A549 (cell line): ENCODE results near the gene LYZL1. TPM values are rescaled to one million over a fixed set of nuclear protein-coding genes. Genes with fewer than 3 reads are reported as not detected.

Experiments
- ATAC-seq, 2 experiments: fragments of 200-7000 bp in 1 of 2; fragments of >200 bp in 1 of 2; cut with Nextera tagmentation in 1 of 2; cut with Tn5 transposase in 1 of 2; 3 replicates each; pipeline versions ENCODE4 v1.8.0 to v1.9.1; 2018 to 2020; ENCODE audit warnings: mild to moderate bottlenecking in 1 of 2, moderate library complexity in 1 of 2
- CTCF ChIA-PET: fragments of 300-600 bp; sonication (Branson Sonifier 250); formaldehyde crosslinking; extraction: SDS; loops from one replicate; lab custom pipeline; 2021; ENCODE audit warnings: antibody characterized with exemption, inconsistent platforms; lab: Yijun Ruan, JAX
- POLR2A ChIA-PET: fragments of 350-600 bp; formaldehyde crosslinking; extraction: SDS; loops from one replicate; lab custom pipeline; 2021; ENCODE audit warnings: antibody characterized with exemption, inconsistent platforms; lab: Yijun Ruan, JAX
- DNase-seq, 2 experiments: peaks; one replicate each; pipeline versions ENCODE4 v3.0.0 to v3.0.0-alpha.2; 2011 to 2016; ENCODE audit warnings: low read depth in 1 of 2, low spot score in 1 of 2
- FAIRE-seq: peaks from 2 replicates; lab custom pipeline; 2011; peaks lifted over from hg19 to GRCh38; lab: Jason Lieb, UNC
- H3K27ac ChIP-seq, 2 experiments: fragments of >200 bp; sonication (Bioruptor Twin); formaldehyde crosslinking; 3 replicates each; pipeline ENCODE4 v1.5.1; 2016 to 2017
- H3K4me1 ChIP-seq: fragments of >200 bp; sonication (Bioruptor Twin); formaldehyde crosslinking; 3 replicates; pipeline ENCODE4 v1.6.1; 2016
- H3K4me2 ChIP-seq: fragments of >200 bp; sonication (Bioruptor Twin); formaldehyde crosslinking; 3 replicates; pipeline ENCODE4 v1.6.1; 2016
- H3K4me3 ChIP-seq: fragments of >200 bp; sonication (Bioruptor Twin); formaldehyde crosslinking; 3 replicates; pipeline ENCODE4 v1.5.1; 2016
- H3K9me3 ChIP-seq: fragments of >200 bp; sonication (Bioruptor Twin); formaldehyde crosslinking; 3 replicates; pipeline ENCODE4 v1.6.1; 2016
- CHD2 ChIP-seq: fragments of 150-350 bp; IDR thresholded peaks from 2 replicates; pipeline ENCODE4 v1.6.1; 2014; ENCODE audit warnings: low read length; ENCODE audit not compliant: partially characterized antibody
- CHD4 ChIP-seq: fragments of 200-600 bp; sonication (generic); IDR thresholded peaks from 2 replicates; pipeline ENCODE4 v1.6.1; 2016; ENCODE audit warnings: antibody characterized with exemption, mild to moderate bottlenecking, borderline replicate concordance
- ELK1 ChIP-seq: fragments of 150-350 bp; IDR thresholded peaks from 2 replicates; pipeline ENCODE4 v1.6.1; 2014; ENCODE audit warnings: low read depth, mild to moderate bottlenecking, low read length
- EP300 ChIP-seq, 2 experiments: fragments of >200 bp; sonication (Bioruptor Twin); formaldehyde crosslinking; IDR thresholded peaks; 2 replicates in 1 of 2; 3 replicates in 1 of 2; pipeline ENCODE4 v1.6.1; 2016 to 2017
- ESRRA ChIP-seq: fragments of 150-350 bp; IDR thresholded peaks from 2 replicates; pipeline ENCODE4 v1.6.1; 2014; ENCODE audit warnings: mild to moderate bottlenecking, low read length, borderline replicate concordance
- FOSB ChIP-seq: fragments of 250-450 bp; sonication (Bioruptor Pico); IDR thresholded peaks from 2 replicates; pipeline ENCODE4 v1.5.0; 2020; ENCODE audit warnings: mild to moderate bottlenecking, moderate library complexity
- GATA3 ChIP-seq: IDR thresholded peaks from 2 replicates; pipeline ENCODE4 v1.6.1; 2012; ENCODE audit warnings: borderline replicate concordance
- HES2 ChIP-seq: fragments of >200 bp; sonication (Bioruptor Twin); formaldehyde crosslinking; IDR thresholded peaks from 2 replicates; pipeline ENCODE4 v1.6.1; 2016
- HMGXB4 ChIP-seq: fragments of 250-450 bp; sonication (Bioruptor Pico); IDR thresholded peaks from 2 replicates; pipeline ENCODE4 v1.5.0; 2021; ENCODE audit warnings: mild to moderate bottlenecking, moderate library complexity, borderline replicate concordance
- HOXA7 ChIP-seq: fragments of 250-450 bp; sonication (Bioruptor Pico); IDR thresholded peaks from 2 replicates; pipeline ENCODE4 v1.5.0; 2020; ENCODE audit warnings: mild to moderate bottlenecking, moderate library complexity
- KDM1A ChIP-seq: fragments of 200-600 bp; sonication (generic); IDR thresholded peaks from 2 replicates; pipeline ENCODE4 v1.6.1; 2016; ENCODE audit warnings: low read depth, mild to moderate bottlenecking
- MAX ChIP-seq: IDR thresholded peaks from 2 replicates; pipeline ENCODE4 v1.6.1; 2012
- RARB ChIP-seq: fragments of 250-450 bp; sonication (Bioruptor Pico); IDR thresholded peaks from 2 replicates; pipeline ENCODE4 v1.8.0; 2021; ENCODE audit warnings: mild to moderate bottlenecking, moderate library complexity
- RCOR1 ChIP-seq: fragments of 150-350 bp; IDR thresholded peaks from 2 replicates; pipeline ENCODE4 v1.6.1; 2014; ENCODE audit warnings: antibody characterized with exemption, low read length, low read depth
- SREBF2 ChIP-seq: fragments of 450-650 bp; IDR thresholded peaks from 2 replicates; pipeline ENCODE4 v1.6.1; 2014; ENCODE audit warnings: mild to moderate bottlenecking, moderate library complexity
- TFCP2L1 ChIP-seq: fragments of 250-450 bp; sonication (Bioruptor Pico); IDR thresholded peaks from 2 replicates; pipeline ENCODE4 v1.5.0; 2021; ENCODE audit warnings: mild to moderate bottlenecking
- USF2 ChIP-seq: fragments of 450-650 bp; IDR thresholded peaks from 2 replicates; pipeline ENCODE4 v1.6.1; 2014; ENCODE audit warnings: antibody characterized with exemption
- ZFP36 ChIP-seq: fragments of 450-650 bp; IDR thresholded peaks from 2 replicates; pipeline ENCODE4 v1.6.1; 2014; ENCODE audit warnings: borderline replicate concordance; ENCODE audit not compliant: partially characterized antibody
- ZSCAN20 ChIP-seq: fragments of 250-450 bp; sonication (Bioruptor Pico); IDR thresholded peaks from 2 replicates; pipeline ENCODE4 v1.8.0; 2022; ENCODE audit warnings: mild to moderate bottlenecking, moderate library complexity
- WGBS: methylation state at CpG from one replicate; pipeline ENCODE4 v1.1.6; 2017; ENCODE audit errors: missing lambda C conversion rate; 5-methylcytosine and 5-hydroxymethylcytosine counted together
- polyA plus RNA-seq, 4 experiments: library from polyadenylated mRNA; depleted of rRNA in 3 of 4; stranded (reverse); fragments of >200 nt; fragmentation: RNase III in 1 of 4; extraction: RNeasy Plus Mini Kit Qiagen cat#74134 plus additional on column Dnase treatment in 1 of 4; gene quantifications; 2 replicates in 3 of 4; 3 replicates in 1 of 4; pipeline ENCODE4 v1.2.3, GENCODE V29; 2011 to 2017
- TF ChIP-seq, protein P1 (sequence below): IDR thresholded peaks from 2 replicates; pipeline ENCODE4 v1.6.1; 2012; ENCODE audit warnings: low read depth, borderline replicate concordance

Gene LYZL1
- polyA plus RNA-seq, 2 of the 4 experiments (the other 2 are of a cell fraction): not detected

- Histone ChIP-seq H3K4me1 (peaks cover 16% of the 10 kb centered on the region; the same call in 2 of the 3 replicates), H3K4me2 (peak overlapping the region; percentile 43), H3K9me3 (no peaks in the 10 kb centered on the region), H3K27ac (no peak overlapping the region), H3K4me3 (no peak overlapping the region)
- WGBS: 47% methylated on average over 10 of the region's 10 CpGs
- TF ChIP-seq KDM1A (no peak), SREBF2 (no peak), MAX (no peak), HOXA7 (no peak), HMGXB4 (CRISPR knock-in tag) (no peak), FOSB (CRISPR knock-in tag) (no peak), USF2 (no peak)
- FAIRE-seq (no peak), DNase-seq (peak in 1 of 2 experiments; percentile 18), ATAC-seq (peak in 1 of 2 experiments; percentile 47; a peak in 3 of 6 replicates)
- ChIA-PET CTCF (interaction anchor here (0.8 to 2.1 kb wide), 2 partner anchors 14 to 23 kb away, joined by 3 to 9 read pairs; no protein-coding TSS in a partner anchor), POLR2A (no interaction called here)
Observed at GRCh38 chr10:29326886-29327745, 38.2 kb downstream of the LYZL1 start.

DNA sequence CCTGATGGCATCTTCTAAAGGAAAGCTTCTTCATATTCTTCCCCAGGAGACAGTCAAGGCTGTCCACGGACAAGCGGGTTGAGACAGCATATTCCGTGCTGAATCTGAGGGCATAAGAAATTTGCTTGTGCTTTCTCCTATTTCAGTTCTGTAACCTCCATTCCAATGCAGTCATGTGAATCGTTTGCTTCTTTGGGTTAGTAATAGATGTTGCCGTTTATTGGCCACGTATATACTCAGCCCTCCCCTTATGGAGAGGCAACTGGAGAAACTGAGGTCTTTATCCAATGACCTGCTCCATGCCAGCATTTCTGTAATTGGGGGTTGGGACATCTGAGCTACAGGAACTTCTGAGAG lies 38.9 kb downstream of the LYZL1 start:
- ATAC-seq: no peak
- ChIA-PET CTCF (interaction anchor here (2.1 kb wide), 1 partner anchor 23 kb away, joined by 9 read pairs; no protein-coding TSS in a partner anchor), POLR2A (no interaction called here)
- H3K4me3 ChIP-seq: no peak overlapping the region
- H3K27ac ChIP-seq: no peak overlapping the region
- DNase-seq: no peak
- WGBS: 61% methylated on average over 6 of the region's 6 CpGs
- H3K9me3 ChIP-seq: no peaks in the 10 kb centered on the region
- TF ChIP-seq CHD4: no peak
- TF ChIP-seq ESRRA: no peak
- no peak for TF ChIP-seq CHD2
- TF ChIP-seq ELK1: no peak
- TF ChIP-seq, protein P1, sequence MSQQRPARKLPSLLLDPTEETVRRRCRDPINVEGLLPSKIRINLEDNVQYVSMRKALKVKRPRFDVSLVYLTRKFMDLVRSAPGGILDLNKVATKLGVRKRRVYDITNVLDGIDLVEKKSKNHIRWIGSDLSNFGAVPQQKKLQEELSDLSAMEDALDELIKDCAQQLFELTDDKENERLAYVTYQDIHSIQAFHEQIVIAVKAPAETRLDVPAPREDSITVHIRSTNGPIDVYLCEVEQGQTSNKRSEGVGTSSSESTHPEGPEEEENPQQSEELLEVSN: no peak
- no peak for TF ChIP-seq ZSCAN20 (CRISPR knock-in tag)
- TF ChIP-seq GATA3: no peak
- TF ChIP-seq RCOR1: no peak
- no peak for TF ChIP-seq EP300 (IDR thresholded peaks at IDR 0.05)
- TF ChIP-seq HES2: no peak
- no peak for TF ChIP-seq RARB (CRISPR knock-in tag)
- TF ChIP-seq ZFP36: no peak
- TF ChIP-seq TFCP2L1 (CRISPR knock-in tag): no peak
- TF ChIP-seq, all 56 proteins: peak for 0
- no peak for FAIRE-seq
- H3K4me2 ChIP-seq: peak overlapping the region; percentile 43; the same call in 2 of the 3 replicates
- peaks cover 16% of the 10 kb centered on the region; the same call in 2 of the 3 replicates for H3K4me1 ChIP-seq
